Left lobe of liver (tissue), 2 donors: ENCODE measurements around the gene AOPEP. TPM values are rescaled to one million over a fixed set of nuclear protein-coding genes. Genes with fewer than 3 reads are reported as not detected.
"Not testable (repeated sequence)": the region's sequence is repeated elsewhere in the genome, so short reads cannot be mapped to it uniquely, and the experiment has no call there.

Experiments used
- ATAC-seq: fragments of 200-7000 bp; cut with Tn5 transposase; one replicate; pipeline ENCODE4 v1.9.1; 2020; ENCODE audit warnings: mild to moderate bottlenecking, moderate library complexity
- DNase-seq: peaks from one replicate; pipeline ENCODE4 v3.0.0-alpha.2; 2020; ENCODE audit warnings: low spot score
- total RNA-seq: library from RNA; stranded (reverse); gene quantifications from one replicate; pipeline ENCODE4 v1.2.1, GENCODE V29; 2021
- donor health status: DM: no; HTN: no; CAD: no; lungs with moderate emphysema.
- donor health status: DM: no; HTN: yes; CAD: no.

AOPEP gene
- total RNA-seq, 1 donor from 2014 or later: 75.5 TPM

DNA sequence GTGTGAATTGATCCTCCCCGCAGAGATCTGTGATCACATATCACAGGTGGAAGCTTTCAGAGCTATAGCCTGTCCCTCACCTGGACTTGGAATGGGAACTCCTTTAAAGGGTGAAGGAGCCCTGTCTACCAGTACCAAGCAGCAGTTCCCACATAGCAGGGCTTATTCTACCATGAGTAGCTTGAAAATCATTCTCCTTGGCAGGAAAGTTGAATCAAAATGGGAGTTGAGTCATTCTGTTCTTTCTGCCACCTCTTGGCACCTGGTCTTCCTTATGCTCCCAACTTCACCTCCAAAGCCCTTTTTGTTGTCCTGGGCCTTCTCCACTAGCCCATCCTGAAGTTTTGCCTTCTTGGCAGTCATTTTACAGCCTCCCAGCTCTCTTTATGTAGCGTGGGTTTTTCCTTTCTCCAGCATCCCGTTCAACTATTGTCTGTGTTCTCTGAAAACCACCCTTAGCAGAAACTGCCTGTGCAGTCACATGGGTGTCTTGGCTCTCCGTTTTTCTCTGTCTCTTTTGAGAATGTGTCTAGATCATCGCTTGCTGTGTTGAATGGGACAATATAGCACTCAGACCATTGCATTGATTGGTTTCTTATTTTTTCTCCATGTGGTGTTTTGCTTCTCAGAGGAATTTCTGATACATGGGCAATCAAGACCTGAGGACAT is 222.2 kb downstream of the AOPEP start:
- ATAC-seq: no peak
- no peak for DNase-seq

DNA sequence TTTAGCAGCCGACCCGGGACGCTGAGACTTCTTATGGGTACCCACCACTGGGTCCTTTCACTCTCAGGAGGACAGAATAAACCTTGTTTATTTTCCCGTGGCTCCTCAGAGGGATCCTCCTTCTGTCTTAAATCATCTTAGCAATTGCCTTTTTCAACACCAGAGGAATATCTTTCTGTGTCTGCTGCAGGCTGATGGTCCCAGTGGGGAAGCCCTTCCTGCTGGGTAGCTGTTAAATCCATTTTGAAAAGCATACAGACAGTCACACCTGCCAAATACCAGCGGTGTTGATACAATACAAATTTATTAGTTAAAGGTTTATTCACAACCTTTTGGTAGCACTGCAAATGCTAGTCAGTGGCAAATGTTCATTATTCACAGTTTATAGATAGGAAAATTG is 222.9 kb downstream of the AOPEP start:
- ATAC-seq: no peak
- DNase-seq: no peak

DNA sequence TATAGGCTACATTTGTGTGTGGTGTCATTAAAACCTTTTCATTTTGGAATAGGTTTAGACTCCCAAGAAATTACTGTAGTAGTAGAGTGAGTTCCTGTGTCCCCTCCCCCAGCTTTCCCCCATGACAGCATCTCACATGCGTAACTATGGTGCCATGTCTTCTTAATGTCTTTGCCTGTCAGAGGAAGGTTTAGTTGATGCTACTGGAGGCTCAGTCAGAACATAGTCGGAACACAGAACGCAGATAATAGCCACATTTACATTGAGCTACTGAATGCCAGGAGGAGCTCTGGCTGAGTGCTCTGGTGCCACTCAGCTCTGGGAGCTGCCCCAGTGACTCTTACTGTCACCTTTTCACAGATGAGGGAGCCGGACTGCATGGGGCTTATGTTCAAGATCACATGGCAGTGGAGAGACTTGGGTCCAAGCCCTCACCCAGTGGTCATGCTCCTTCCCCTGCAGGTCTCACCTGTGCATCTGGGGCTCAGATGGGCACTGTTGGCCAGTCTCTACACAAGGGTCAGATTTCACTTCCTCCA is 223.6 kb downstream of the AOPEP start:
- ATAC-seq: peak; percentile 3
- DNase-seq: no peak

DNA sequence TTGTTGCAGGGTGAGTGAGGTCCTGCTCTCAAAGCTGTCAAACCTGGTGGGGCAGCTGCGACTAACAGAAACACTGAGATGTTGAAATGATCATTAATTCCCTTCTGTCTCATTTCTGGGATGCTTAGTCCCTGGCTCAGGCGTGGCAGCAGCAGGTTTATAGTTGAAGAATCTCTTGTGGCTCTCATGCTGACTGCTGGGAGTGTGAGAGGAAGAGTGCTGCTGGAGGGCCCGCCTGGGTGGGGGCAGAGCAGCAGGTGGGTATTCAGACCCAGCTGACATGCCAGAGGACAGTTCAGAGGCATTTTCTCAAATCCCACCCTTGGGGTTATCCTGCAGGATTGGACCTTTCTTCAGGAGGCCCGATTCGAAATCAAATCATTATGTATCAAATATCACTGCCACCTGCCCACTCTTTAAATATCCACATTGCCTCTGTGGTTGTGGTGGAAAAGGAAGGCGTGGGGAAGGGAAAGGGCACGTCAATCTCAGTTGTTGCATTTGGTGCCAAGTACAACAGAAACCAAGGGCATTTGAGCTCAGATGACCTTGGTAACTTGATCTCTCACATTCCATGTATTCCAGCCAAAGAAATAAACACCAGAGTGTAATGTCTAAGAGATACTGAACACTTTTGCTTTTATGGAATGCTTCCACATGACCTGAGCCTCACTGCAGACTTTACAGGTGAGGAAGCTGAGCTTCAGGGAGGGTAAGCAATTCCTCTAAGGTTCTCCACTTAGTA is 224.3 kb downstream of the AOPEP start:
- ATAC-seq (peak; percentile 91), DNase-seq (peak; percentile 65)

DNA sequence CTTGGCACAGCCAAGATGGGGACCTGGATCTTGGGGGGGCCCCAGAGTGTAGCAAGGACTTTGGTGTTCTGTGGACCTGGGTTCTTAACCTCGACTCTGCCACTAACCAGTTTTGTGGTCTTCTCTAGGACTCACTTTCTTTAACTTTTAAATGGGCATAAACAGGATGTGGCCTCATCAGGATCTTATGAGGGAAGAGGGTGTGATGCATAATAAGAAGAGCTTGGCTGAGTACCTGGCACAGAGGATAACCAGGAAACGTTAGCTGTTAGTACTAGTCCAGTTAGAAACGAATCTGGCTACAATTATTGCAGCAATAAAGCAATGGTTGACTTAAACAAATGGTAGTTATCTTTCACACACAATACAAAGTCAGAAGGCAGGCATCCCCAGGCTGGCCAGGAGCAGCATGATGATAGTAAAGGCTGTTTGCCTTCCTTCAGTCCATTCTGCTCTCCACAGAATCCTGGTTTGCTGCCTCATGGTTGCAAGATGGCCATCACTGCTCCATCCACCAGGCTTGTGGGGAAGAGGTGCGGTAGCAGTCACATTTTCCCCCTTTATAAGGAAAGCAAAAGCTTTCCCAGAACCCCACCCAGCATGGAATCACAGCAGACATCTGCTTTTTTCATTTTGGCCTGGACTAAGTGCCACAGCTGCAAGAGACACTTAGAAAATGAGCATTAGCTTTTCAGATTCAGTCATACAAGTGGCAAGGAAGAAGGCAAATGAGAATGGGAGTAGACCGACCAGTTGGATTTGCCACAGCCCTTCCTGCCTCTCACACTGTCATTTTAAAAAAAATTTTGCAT is 225.0 kb downstream of the AOPEP start:
- DNase-seq: no peak
- no peak for ATAC-seq

DNA sequence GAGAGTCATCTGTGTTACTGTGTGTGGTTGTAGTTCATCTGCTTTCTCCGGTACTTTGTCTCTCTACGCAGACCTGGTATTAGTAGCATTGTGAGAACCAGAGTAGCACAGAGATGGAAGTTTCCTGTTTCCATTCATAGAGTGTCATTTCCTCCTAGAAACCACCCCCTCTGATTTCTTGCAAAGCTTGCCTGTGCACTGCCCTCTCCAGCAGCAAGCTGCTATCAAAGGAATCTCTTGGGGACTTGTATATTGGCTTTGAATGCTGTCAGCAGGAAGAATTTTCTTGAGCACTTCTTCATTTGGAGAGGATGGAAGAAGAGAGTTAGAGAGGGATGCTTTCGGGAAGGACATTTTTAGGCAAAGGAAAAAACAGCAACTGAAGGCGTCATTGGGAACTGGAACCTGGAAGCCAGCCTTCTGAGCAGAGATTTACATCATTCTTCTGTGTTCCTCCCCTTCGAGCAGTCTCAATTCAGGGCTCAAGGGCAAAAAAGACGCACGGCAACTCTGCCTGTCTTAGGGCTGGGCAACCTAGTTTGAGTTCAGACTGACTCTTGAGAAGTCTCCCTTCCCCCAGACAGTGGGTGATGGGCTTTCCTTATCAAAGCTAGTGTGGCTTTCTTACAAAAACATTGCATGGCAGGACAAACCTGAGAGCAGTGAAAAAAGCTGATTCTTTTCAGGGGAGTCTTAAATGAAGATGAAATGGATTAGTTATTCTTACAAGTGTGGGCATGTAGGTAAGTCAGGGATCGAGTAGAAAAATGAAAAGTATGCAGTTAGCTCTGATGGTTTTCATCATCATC is 226.3 kb downstream of the AOPEP start:
- DNase-seq (no peak), ATAC-seq (no peak)

DNA sequence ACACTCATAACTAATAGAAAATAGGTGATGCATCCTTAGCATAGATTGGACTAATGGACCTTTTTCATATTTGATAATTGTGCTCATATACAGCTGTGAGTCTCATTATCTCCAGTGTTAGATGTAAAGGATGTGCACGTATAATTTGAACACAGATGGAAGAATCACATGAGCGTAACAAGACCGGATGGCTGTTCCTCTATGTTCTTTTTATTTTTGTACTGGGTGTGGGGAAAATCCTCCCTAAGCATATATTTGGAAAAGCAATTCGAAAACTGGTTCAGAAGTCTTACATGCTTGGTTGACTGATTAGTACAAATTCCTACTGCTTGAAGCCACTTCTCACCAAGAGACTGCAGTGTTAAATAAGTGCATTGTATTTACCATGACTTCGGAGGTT is 230.2 kb downstream of the AOPEP start:
- ATAC-seq: no peak
- DNase-seq: no peak

DNA sequence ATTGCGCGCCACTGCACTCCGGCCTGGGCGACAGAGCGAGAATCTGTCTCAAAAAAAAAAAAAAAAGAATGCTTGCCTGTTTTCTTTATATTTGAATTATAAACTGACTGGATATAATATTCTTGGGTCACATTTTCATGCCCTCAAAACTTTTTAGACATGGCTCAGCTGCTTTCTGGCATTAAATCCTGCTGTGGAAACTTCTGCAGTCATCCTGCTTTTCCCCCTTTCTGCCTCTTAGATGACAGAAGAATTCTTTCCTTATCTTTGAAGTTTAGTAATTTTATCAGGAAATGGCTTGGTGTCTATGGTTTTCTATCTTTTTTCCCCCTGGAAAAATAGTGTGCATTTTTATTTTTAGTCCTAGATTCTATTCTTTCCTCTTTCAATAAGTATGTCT is 234.5 kb downstream of the AOPEP start:
- ATAC-seq: no peak

DNA sequence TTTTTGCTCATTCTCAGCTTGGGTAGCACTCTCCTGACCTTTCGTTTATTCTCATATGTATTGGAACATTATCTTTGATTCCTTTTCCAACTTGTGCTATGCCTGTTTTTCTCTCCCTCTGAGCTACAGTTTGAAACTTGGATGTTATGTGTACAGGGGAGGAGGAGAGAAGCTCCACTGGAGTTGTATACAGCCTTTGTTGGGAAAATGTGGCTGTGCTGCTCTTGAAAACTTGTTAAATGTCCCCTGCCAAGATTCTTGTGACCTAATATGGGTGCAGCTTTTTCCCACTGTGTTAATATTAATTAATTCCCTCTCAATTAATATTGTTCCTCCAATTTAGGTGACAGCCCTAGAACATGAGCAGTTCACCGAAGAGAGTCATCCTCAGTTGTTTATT is 235.4 kb downstream of the AOPEP start:
- no peak for ATAC-seq
- no peak for DNase-seq

More for the DNA sequence above, 234.5 kb downstream of the AOPEP start:
- DNase-seq: no peak

DNA sequence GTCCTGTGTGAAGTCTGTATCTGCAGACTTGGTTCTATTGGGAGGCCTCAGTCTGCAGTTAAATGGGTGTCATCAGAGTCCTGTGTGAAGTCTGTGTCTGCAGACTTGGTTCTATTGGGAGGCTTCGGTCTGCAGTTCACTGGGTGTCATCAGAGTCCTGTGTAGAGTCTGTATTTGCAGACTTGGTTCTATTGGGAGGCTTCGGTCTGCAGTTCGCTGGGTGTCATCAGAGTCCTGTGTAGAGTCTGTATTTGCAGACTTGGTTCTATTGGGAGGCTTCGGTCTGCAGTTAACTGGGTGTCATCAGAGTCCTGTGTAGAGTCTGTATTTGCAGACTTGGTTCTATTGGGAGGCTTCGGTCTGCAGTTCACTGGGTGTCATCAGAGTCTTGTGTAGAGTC is 239.1 kb downstream of the AOPEP start:
- ATAC-seq, DNase-seq: not testable (repeated sequence)

DNA sequence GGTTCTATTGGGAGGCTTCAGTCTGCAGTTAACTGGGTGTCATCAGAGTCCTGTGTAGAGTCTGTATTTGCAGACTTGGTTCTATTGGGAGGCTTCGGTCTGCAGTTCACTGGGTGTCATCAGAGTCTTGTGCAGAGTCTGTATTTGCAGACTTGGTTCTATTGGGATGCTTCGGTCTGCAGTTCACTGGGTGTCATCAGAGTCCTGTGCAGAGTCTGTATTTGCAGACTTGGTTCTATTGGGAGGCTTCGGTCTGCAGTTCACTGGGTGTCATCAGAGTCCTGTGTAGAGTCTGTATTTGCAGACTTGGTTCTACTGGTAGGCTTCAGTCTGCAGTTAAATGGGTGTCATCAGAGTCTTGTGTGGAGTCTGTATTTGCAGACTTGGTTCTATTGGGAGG is 239.5 kb downstream of the AOPEP start:
- ATAC-seq: not testable (repeated sequence)
- peak; percentile 63 for DNase-seq

DNA sequence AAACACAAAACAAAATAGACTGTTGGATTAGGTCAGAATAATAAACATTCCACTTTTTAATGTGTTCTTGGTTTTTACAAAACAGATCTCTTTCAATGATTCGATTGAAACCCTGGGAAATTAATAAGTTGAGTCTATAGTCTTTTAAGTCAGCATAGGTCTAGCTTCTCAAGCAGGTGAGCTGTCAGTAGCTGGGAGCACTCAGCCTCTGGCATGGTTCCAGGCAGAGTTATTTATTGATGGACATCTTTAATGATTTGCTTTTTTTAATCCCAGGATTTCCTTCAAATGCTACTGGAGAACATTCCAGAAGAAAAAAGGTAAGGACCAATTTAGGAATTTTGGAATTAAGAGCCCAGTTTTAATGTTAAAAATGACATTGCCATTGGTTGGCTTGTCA is 241.0 kb downstream of the AOPEP start:
- DNase-seq: peak; percentile 64
- peak; percentile 34 for ATAC-seq

DNA sequence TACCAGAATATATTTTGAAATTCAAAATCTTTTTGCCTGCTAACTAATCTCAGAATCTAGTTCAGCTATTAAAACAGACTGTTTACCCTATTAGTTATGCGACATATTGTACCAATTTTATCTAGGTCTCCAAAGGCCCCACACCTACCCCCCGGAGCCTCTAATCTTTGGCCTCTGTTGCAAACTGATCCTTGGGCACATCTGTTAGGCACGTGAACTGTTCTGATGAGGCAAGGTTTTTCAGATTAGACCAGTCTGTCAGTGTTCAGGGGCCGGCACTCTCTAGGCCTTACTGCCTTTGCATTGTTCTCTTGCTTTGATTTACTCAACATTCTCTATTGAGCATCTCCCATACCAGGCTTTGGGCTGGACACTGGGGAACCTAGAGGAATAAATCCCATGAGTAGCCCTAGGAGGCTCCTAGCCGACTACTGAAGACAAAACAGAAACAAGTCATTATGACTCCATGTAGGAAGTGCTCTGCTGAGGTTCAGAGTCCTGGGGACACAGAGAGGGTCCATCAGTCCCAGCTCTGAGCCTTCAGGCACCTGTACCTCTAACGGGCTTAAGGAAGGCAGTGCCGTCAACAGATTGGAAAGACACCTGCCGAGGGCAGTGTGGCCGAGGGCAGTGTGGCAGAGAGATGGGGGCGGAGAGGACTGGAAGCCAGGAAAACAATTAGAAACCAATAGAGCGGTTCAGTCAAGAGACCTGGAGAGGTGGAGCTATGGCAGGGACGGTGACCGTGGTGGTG is 245.1 kb downstream of the AOPEP start:
- DNase-seq (peak; percentile 91), ATAC-seq (peak; percentile 62)

DNA sequence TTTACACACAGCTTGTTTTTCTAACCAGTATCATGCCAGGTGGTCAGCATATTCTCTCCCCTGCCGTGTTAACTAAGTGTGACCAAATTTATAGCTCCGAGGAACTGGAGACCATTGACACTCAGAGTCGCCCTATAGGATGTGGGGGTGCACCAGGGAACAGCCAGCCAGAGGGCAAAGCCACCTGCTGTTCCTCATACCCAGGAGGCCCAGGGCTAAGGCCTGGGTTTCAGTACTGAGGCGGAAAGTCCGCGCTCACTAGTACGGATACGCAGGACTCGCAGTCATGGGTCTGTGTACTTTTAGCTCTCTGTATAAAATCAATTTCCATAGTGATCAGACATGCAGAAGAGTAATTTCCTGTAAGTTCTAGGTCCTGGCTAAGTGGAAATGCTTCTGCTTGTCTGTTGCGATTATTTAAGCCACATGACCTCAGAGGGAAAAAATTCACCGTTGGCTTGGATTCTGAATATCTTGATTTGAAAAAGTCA is 247.0 kb downstream of the AOPEP start:
- DNase-seq: no peak
- no peak for ATAC-seq

DNA sequence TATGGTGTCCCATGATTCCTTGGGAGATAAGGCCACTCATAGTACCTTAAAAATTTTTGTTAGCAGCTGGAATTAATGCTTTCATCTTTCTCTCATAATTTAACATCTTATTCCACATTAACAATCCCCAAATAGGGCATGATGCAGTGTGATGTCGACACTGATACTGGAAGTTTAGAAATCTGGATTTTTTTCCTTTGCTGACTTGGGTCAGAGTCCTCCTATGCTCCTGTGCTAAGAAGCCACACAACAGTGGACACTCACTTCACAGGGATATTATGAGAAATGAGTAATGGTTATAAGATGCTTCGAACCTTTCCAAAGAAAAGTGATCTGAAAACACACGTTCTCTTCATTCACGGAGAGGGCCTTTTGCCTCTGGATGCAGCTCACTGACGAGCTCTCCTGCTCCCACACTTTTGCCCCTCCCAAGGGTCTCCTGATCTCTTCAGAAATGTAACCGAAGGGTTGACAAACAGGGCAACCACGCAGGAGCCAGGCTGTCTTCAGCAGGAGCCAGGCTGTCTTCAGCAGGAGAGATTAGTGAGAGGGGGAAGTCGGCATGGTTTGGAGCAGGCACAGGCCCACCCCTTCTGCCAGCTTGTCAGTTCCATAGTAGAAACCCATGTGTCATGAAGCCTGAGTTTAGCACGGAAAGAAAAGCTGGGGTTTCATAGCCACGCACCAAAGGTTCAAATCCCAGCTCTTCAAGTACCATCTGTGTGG is 247.8 kb downstream of the AOPEP start:
- DNase-seq: no peak
- ATAC-seq: peak; percentile 31

DNA sequence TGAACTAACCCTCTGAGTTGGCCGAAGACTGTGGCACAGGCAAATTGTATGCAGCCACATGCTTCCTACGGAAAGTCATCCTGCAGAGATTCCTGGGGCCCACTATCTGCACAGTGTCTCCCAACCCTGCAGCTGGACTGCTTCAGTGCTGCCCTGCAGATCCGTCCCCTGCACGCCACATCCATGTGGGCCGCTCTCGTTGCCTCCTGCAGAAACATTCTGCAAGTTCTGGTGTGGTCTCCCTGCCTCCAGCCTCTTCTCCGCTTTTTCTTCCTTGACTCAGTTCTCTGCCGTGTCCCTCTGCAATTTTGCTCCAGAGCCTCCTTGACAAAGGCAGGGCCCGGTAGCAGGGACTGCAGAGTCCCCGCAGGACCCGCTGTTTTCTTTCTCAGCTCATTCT is 249.0 kb downstream of the AOPEP start:
- no peak for ATAC-seq

DNA sequence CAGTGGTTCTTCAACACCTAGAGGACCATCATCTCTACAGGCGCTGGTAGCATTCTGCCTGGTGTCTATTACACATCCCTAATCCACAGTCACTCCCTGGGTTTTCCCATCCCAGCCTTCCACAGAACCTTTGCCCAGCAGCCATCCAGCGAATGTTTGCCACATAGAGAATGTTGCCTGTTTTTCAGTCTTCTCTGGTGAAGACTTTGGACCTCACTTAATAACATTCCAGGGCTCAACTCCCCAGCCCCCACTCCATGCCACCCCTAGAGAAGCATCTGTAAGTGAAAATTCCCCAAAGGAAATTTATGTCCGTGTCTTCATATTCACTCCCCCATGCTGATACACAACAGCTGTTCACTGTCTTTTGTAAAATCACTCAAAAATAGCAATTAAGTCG is 249.6 kb downstream of the AOPEP start:
- ATAC-seq (peak; percentile 65), DNase-seq (peak; percentile 81)

More for the DNA sequence above, 249.0 kb downstream of the AOPEP start:
- no peak for DNase-seq

DNA sequence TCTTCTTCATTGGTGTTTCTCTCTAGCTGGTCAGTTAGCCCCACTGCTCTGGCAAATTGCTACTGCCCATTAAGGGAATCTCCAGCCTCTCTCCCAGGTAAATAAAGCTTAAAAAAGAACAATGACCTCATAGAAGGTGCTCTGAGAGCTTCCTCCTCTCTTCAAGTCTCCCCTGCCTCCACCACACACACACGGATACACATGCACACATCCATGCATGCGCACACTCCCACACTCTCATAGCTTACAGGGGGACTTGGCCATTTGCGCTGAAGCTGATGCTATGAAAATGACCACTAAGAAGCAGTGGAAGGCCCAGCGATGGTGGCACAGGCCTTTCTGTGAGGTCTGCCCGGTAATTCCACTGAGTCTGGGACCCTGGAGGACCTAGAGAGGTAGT is 250.9 kb downstream of the AOPEP start:
- no peak for ATAC-seq
- DNase-seq: no peak

DNA sequence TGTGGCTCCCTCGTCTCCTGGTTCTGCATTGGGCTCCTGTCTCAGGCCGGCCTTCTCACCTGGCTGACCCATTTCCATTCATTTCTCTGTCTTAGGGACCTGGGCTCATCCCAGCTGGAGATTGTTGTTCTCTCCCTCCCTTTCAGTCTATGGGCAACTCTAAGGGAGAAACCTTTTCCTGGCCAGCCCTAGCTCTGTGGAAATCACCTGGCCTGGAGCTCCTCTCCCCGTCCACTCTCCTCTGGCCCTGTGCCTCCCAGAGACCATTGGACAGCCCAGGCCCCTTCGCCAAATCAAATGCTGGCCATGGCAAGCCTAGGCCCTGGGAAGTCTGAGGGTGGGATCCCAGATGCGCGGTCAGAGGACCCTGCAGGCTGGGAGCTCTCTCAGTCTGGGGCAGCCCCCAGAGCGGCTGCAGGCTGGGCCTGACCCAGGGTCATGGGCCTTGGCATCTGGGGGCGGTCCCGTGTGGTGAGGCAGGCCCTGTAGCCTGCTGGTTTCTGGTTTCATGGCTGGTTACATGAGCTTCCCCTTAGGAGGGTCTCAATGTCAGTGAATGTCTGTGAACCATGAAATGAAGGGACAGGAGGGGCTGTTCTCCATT is 253.5 kb downstream of the AOPEP start:
- ATAC-seq: peak; percentile 64

More for the DNA sequence above, 253.5 kb downstream of the AOPEP start:
- DNase-seq: no peak
